GM21515 (cell line): ENCODE data around the gene CLCN2.
A peak's percentile ranks its signal among the peaks of the same experiment; 100 is the strongest.

Source experiments
- ATAC-seq: cut with Tn5 transposase; IDR thresholded peaks from one replicate; pipeline ENCODE4 v1.9.1; 2021; ENCODE audit not compliant: unreplicated experiment

Gene CLCN2

DNA sequence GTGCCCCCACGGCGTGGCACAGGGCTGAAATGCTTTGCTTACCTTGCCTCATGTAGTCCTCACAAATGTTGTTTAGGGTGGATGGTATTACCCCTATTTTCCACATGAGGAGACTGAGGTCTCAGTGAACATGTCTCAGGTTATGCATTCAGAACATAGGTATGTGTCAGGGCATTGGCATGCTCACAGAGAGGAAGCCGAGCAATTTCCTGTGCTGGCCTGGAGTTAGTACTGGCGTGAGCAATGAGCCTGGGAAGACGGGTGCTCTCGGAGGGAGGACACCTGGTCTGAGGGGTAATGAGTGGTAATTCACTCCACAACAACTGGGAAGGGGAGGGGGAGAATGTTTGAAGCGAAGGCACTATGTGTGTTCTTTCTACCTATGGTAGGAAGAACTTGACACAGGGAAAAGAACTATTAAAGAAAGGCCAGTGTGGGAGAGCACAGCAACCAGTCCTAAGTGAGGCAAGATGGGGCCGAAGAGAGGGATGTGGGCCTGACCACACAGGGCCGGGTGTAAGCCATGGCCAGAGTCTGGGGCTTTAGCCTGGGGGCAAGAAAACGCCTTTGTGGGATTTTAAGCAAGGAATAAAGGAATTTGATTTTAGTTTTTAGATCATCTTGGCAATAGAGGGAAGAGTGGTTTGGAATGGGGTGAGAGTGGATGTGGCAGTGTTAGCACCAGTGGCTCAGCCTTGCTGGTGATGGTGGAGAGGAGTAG is 28.9 kb downstream of the CLCN2 start:
- no peak for ATAC-seq

DNA sequence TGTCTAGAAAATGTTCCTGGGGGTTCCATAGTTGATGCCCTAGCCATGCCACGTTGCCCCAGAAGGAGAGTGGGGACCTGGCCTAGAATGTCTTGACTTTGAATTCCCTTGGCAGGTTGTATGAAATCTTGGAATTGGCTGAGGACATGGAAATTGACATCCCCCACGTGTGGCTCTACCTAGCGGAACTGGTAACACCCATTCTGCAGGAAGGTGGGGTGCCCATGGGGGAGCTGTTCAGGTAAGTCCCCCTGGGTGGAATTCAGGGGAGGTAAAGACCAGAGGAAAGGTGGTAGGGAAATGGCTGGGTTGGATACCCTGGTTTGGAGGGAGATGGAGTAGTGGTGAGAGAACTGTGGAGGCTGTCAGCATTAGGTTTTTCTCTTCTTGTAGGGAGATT is 32.9 kb downstream of the CLCN2 start:
- ATAC-seq: no peak

DNA sequence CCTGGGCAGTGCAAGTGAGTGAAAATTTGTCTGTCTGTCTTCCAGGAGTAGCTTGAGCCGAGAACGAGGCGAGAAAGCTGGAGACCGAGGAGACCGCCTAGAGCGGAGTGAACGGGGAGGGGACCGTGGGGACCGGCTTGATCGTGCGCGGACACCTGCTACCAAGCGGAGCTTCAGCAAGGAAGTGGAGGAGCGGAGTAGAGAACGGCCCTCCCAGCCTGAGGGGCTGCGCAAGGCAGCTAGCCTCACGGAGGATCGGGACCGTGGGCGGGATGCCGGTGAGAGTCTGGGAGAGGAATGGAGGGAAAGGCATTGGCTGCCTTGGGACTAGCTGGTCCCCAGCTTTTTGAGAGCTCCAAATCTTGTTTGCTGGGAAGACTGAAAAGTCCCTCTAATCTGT is 34.2 kb downstream of the CLCN2 start:
- ATAC-seq: no peak

DNA sequence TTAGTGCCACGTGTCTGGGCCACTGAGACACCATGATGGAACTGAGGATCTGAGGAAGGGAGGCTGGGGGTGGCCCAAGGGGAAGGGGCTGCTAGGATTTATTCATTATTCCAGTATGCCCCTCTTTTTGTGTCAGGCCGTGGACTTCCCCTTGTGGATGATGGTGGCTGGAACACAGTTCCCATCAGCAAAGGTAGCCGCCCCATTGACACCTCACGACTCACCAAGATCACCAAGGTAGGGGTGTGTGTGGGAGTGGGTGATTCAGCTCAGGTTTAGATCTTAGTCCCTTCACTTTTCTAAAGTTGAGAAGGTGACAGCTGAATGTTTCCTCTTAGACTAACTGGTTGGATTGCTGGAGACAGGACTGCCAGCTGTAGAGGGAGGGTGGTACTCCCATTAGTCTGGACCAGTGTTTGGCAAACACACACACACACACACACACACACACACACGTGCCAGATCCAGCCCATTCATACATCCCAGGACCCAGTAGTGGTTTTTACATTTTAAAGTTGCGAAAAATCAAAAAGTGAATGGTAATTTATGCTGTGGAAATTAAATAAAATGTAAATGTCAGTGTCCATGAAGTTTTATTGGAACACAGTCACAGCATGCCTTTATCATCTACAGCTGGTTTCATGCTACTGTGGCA is 35.6 kb downstream of the CLCN2 start:
- ATAC-seq: no peak

DNA sequence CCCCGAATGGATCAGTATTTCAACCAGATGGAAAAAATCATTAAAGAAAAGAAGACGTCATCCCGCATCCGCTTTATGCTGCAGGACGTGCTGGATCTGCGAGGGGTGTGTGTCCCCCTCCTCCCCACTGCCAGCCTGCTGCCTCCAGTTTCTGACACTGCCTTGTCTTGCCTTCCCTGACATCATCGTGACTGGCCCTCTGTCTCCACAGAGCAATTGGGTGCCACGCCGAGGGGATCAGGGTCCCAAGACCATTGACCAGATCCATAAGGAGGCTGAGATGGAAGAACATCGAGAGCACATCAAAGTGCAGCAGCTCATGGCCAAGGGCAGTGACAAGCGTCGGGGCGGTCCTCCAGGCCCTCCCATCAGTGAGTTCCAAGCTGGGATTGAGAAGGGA is 36.1 kb downstream of the CLCN2 start:
- ATAC-seq: no peak

DNA sequence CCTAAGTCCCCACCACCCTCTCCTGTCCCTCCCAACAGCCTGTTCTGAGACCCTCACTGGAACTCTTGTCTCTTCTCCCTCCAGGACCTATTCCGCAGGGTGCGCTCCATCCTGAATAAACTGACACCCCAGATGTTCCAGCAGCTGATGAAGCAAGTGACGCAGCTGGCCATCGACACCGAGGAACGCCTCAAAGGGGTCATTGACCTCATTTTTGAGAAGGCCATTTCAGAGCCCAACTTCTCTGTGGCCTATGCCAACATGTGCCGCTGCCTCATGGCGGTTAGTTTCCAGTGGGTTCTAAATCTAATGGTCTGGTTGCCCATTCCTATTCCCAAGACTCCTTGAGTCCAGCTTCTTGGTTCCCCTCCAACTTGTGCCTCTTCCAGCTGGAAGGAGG is 37.7 kb downstream of the CLCN2 start:
- ATAC-seq: no peak

DNA sequence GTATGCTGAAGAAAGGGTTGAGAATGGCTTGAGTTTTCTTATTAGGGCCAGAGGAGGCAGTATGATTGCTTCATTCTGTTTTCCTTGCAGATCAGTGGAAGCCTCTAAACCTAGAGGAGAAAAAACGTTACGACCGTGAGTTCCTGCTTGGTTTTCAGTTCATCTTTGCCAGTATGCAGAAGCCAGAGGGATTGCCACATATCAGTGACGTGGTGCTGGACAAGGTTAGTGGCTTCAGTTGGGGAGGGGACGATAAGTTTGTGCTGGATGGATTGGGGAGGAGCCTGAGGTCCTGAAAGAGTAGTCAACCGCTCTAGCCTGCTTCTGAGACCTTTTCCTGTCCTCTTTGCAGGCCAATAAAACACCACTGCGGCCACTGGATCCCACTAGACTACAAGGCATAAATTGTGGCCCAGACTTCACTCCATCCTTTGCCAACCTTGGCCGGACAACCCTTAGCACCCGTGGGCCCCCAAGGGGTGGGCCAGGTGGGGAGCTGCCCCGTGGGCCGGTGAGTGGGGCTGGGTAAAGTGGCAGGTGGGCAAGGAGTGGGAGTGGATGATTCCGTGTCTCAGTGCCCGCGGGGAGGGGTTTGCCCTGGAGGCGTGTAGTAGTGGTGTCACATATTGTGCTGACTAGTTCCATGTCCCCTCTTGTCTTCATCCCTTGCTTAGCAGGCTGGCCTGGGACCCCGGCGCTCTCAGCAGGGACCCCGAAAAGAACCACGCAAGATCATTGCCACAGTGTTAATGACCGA is 38.5 kb downstream of the CLCN2 start:
- ATAC-seq: no peak

DNA sequence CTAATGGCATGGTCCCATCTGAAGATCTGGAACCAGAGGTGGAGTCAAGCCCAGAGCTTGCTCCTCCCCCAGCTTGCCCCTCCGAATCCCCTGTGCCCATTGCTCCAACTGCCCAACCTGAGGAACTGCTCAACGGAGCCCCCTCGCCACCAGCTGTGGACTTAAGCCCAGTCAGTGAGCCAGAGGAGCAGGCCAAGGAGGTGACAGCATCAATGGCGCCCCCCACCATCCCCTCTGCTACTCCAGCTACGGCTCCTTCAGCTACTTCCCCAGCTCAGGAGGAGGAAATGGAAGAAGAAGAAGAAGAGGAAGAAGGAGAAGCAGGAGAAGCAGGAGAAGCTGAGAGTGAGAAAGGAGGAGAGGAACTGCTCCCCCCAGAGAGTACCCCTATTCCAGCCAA is 39.7 kb downstream of the CLCN2 start:
- no peak for ATAC-seq

DNA sequence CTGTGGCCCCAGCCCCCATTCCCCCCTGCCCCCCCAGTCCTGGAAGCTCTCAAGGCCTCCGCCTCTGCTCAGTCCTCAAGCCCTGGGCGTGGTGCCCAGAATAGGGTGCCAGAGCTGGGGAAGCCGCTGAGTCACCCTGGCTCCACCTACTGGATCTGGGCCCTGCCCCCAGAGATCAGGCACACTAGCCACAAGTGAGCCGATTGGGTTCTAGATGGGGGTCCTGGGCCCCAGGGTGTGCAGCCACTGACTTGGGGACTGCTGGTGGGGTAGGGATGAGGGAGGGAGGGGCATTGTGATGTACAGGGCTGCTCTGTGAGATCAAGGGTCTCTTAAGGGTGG is 41.3 kb downstream of the CLCN2 start:
- no peak for ATAC-seq

DNA sequence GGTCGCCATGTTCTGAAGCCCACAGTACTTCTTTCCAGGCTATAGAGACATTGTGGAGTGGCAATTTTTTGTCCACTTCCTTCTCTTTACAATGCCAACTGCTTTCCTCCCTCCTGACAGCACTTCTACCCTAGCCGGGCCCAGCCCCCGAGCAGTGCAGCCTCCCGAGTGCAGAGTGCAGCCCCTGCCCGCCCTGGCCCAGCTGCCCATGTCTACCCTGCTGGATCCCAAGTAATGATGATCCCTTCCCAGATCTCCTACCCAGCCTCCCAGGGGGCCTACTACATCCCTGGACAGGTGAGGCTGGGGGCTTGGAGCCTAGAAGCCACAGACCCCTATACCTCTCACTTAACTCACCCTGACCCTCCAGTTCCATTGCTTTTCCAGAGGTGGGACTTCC is 44.2 kb downstream of the CLCN2 start:
- no peak for ATAC-seq

DNA sequence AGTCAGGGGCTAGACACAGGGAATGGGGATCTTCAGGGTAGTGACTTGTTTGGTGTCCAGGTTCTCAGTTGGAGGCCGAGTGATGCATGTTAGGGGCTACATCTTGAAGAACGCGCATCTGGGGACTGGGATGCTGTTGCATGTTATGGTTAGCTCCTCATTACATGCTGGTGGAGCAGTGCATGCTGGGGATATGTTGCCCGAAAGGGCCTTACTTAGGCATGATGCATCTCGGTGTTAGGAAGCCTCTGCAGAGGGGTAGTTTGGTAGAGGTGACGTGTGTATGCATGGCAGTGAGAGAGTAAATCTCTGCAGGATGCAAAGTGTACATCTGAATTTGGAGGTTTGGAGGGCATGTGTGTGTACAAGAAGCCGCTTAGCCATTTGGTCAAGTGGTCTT is 44.6 kb downstream of the CLCN2 start:
- no peak for ATAC-seq

DNA sequence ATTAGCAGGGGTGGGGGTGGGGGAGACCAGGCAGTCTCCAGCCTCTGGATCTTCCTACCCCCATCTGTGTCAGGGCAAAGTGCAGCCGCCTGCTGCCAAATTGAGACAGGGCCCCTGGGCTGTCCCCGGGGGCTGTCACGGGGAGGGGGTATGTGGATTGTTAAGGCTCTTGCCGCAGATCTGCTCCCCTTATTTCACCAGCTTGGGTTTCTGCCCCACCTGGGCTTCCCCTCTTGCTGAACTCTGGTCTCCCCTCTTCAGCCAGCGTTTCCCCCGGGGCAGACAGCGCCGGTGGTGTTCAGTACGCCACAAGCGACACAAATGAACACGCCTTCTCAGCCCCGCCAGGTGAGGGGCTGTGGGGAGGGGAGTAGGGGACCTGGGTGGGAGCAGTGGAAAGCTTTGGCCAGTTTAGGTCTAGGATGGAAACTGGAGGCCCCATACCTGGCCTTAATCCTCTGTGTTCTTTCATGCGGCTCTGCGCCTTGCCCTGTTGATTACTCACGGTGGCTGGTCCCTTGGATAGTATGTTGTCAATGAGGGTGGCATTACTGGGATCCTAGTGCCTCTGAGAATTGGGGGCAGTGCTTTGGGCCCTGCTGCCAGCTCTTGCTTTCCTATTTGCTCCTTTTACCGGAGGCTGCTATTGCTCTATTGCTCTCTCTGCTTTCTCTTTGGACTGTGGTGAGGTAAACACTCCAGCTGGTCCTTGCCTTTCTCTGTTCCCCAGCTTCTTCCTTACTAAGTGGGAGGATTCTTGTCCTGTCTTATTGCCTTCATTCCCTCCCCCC is 45.3 kb downstream of the CLCN2 start:
- ATAC-seq: no peak

DNA sequence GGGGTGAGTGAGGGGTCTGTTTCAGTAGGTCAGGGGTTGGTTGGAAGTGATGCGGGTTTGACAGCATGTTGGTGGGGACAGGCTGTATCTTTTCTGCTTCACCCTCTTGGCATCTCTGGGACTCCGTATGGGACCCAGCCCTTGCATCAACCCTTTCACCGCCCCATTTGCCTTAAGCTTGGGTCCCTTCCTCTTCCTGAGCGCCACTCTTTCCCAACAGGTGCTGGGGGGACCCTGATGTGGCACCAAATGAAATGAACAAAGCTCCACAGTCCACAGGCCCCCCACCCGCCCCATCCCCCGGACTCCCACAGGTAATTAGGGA is 45.9 kb downstream of the CLCN2 start:
- ATAC-seq: peak; percentile 6

DNA sequence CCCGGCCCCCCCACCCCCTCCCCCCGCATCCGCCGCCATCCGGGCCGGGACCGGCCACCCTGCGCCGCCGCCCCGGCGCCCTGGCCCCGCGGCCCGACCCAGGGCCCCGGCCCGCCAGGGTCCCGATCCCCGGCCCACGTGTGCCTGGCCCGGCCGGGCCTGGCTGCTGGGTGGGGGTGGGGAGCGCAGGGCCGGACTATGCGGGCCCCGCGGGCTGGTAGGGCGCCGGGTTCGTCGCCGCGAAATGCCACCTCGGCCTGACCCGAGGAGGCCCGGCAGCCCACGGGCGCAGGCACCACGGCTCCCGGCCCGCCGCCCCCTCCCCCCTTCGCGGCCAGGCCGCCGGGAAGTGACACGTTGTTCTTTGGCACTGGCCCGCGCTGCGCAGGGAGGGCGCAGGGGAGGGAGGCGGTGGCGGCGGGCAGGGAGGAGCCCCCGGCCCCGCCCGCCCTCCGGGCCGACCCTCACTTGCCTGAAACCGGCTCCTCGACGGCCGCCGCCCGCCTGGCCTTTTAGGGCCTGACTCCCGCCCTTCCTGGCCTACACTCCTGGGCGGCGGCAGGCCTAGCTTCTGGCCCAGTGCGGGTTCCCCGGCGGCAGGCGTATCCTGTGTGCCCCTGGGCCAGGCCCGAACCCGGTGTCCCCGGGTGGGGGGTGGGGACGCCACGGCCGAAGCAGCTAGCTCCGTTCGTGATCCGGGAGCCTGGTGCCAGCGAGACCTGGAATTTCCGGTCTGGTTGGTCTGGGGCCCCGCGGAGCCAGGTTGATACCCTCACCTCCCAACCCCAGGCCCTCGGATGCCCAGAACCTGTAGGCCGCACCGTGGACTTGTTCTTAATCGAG is 46.5 kb downstream of the CLCN2 start:
- peak; percentile 41 for ATAC-seq

DNA sequence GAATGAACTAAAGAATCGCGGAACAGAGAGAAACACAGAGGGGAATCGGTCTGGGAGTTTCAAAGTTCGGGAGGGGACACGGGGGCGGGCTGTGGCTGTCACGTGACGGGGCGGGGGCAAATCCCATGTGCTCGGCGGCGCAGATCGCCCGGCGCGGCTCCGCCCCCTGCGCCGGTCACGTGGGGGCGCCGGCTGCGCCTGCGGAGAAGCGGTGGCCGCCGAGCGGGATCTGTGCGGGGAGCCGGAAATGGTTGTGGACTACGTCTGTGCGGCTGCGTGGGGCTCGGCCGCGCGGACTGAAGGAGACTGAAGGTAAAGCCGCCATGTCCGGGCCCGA is 47.1 kb downstream of the CLCN2 start, which contains the start of gene EIF4G1:
Gene EIF4G1 (plus strand): TSS at position 244 of the 337 bp plus-strand sequence. CDS start 1,191 bp downstream, outside the sequence.
- peak; percentile 82 for ATAC-seq

DNA sequence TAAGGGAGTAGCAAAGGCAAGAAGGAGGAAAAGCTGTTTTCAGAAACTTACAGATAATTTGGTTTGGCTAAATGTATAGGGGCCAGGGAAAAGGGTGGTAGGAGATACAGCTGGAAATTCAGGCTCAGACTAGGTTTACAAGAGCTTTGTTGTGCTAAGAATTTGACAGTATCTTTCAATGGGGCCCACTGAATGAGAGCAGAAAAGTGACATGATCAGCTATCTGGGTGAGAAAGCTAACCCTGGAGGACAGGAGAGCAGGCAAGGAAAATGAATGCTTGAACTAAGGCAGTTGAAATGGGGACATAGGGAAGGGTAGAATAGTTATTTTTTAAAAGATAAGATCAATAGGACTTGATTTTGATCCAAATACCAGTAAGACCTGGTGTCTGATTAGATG is 49.8 kb downstream of the CLCN2 start:
- ATAC-seq: no peak

DNA sequence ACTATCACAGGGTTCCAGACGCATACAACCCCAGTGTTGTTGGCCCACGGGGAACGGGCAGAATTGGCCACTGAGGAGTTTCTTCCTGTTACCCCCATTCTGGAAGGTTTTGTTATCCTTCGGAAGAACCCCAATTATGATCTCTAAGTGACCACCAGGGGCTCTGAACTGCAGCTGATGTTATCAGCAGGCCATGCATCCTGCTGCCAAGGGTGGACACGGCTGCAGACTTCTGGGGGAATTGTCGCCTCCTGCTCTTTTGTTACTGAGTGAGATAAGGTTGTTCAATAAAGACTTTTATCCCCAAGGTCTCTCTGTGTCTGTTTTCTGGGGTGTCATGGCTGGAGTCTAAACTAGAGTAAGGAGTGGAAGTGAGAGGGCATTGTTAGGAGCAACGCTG is 52.7 kb downstream of the CLCN2 start:
- no peak for ATAC-seq

DNA sequence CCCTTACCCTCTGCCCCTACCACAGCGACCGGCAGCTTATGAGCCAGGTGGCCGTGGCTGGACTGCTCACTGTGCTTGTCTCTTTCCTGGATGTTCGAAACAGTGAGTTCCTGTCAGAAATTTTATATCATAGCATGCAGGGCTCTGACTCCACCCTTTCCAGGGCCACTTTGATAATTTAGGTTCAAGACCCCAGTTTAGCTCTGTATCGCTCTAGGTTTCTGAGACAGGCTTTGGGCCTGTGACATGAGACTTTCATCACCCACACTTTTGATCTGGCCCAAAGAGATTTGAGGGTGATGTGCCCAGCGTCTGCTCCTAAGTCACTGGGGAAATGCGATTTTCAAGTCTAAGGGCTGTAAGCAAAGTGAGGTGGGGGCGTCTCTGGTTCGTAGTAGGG is 53.5 kb downstream of the CLCN2 start:
- no peak for ATAC-seq

DNA sequence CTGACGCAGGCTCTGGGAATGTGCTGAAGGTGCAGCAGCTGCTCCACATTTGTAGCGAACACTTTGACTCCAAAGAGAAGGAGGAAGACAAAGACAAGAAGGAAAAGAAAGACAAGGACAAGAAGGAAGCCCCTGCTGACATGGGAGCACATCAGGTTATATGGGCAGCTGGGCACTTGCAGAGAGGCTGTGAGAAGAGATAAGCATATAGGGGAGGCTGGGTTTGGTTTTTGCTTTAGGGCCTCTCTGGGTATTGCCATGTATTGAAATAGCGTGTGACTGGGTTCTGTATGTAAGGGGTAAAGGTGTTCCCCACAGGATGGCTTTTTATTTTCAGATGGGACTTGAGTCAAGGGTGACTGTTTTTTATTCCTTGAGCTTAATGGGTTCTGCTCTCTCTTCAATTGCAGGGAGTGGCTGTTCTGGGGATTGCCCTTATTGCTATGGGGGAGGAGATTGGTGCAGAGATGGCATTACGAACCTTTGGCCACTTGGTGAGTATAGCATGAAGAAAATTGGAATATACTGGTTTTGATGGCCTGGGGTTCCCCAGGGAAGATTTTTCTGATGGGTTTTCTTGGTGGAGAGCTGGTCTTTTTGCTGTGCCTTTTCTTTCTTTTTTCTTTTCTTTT is 54.9 kb downstream of the CLCN2 start:
- no peak for ATAC-seq

DNA sequence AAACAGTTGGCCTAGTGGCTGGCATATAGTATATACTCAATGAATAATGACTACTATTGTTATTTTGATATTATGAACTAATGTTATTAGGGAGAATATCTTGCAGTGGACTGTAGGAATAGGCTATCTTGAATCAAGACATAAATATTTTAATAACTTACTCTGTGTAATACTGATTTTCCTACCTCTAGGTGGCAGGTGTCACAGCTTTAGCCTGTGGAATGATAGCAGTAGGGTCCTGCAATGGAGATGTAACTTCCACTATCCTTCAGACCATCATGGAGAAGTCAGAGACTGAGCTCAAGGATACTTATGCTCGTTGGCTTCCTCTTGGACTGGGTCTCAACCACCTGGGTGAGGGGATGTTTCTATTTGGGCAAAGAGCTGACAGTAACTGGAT is 55.8 kb downstream of the CLCN2 start:
- no peak for ATAC-seq
